Iris pigment epithelial cell (primary cell): ENCODE measurements around the gene MYEF2.

ENCODE experiments used
- DNase-seq: peaks from one replicate; pipeline ENCODE4 v3.0.0-alpha.2; 2011; ENCODE audit warnings: low read depth

The MYEF2 gene

GRCh38 chr15:48145923-48146322 is 32.2 kb downstream of the MYEF2 start:
- DNase-seq: peak; percentile 60

- DNase-seq: peak; percentile 78
Measured at GRCh38 chr15:48144889-48145288, 33.2 kb downstream of the MYEF2 start.

DNA sequence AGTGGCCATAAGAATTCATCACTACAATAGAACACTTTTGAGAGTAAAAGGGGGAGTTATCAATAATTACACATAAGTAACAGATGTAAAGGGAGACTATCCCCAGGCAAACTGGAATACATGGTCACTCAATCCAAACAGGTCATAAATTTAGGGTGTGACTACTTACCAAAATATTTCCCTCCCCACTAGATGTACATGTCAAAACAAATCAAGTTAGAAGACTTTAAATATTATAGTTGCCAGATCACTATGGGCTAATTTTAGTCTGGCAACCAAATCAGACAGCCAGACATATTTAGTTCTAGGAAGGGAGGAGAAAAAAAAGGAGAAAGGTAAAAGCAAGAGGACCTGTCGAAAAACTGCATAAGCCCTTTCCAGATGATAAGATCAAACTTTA is 34.2 kb downstream of the MYEF2 start:
- peak; percentile 43 for DNase-seq

DNA sequence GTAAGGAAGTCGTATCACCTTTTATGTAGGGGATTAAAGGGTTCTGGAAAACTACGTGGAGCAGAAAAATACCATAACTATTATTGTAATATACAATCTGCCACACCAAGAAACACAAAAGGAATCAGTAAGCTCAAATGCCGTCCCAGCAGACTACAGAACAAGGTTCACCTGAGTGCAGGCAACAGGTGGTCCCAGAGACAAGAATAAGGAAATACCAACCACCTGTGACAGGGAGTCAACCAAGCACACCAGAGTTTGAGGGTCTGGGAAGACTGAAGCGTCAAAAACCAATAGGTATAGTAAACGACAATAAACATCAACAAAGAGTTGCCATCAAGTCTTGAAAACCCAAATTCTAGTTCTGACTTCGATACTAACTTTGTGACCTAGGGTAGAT is 45.2 kb downstream of the MYEF2 start:
- DNase-seq: no peak

DNA sequence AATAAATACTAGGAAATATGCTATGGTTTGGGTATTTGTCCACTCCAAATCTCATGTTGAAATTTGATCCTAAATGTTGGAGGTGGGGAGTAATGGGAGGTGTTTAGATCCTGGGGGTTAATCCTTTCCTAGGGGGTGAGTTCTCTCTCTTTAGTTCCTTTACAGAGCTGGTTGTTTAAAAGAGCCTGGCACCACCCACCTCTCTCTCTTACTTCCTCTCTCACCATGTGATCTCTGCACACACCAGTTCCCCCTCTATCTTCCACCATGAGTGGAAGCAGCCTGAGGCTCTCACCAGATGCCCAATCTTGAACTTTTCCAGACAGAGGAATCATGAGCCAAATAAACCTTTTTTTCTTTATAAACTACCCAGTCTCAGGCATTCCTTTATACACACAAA is 46.8 kb downstream of the MYEF2 start:
- DNase-seq: no peak

- DNase-seq: no peak
Measured at GRCh38 chr15:48126667-48127355, 51.3 kb downstream of the MYEF2 start.

DNA sequence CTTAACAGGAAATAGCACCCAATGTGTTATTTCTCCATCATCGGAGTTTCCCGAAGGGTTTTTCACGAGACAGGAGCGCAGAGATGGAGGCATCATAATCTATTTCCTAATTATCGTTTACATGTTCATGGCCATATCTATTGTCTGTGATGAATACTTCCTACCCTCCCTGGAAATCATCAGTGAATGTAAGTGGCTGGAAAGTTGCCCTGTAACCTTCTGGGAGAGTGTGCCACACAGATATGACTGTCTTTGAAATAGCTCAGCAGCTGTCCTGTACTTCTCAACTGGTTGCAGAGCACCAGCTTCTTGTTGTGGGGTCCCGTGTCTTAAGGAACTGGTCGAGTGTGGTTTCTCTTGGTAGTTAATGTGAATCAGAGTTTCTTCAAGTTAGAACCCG is 56.2 kb downstream of the MYEF2 start:
- no peak for DNase-seq

DNA sequence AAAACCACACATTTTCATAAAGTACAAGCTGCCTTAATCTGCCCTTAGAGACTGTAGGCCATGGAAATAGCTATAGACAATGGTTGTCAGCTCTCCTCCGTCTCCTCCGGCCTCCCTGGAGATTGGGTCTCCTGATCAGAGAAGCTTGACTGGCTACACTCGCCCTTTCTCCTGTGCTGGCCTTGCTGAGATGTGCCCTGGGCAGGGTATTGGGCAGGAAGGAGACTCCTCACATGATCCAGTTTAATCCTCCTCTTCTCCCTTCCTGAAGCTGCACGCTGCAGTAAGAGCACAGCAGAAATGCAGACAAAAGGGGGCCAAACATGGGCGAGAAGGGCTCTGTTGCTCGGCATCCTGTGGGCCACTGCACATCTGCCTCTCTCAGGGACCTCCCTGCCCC is 57.4 kb downstream of the MYEF2 start, which contains the start of gene SLC24A5:
Gene SLC24A5 (plus strand): TSS at position 246 of the 400 bp plus-strand sequence. CDS start 55 bp downstream, at position 301.
- DNase-seq: no peak

DNA sequence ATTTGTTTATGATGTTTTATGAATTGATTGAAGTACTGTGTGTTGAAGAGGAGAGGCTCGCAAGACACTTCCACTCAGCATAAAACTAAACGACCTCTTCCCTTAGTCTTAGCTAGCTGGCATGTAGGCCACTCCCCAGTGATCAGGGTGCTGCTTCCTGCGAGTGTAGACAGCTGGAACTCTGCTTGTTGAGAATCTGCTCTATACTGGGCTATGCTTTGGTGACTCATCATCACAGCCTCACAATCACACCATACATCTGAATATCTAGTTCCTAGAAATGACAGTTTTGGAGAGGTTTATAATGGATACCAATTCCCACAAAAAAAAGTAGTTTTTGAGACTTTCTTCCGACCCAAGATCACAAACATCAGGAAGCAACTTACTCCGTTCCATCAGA is 58.8 kb downstream of the MYEF2 start:
- DNase-seq: peak; percentile 18

- DNase-seq: peak; percentile 54
Measured at GRCh38 chr15:48112242-48112641, 65.9 kb downstream of the MYEF2 start.

DNA sequence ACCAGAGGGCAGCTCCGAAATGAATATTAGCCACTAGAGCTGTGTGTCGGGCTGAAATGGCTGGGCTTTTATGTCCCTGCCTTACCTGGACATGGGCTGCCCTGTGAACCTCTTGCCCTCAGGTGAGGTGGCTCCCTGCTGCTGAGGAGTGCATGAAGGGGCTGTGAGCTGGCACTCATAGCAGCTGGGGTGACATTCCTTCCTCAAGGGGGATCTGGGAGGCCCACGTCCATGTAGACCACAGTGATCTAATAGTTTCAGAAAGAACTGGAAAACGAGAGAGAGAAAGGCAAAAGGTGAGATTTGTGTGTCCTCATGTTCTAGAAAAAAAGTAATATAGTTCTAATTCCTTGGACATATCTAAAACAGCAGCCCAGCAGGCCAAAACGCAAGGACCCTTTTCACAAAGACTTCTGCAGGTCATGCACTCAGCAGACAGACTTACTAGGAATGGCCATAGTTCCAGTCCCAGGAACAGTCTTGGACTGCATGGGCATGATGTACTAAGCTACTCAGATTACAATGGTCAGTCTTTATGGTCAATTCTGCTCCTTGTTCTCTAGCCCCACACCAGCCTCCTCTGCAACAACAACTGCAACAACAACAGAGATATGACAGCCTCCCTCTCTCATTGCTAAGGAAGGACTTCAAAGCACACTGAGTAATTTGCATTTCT is 68.1 kb downstream of the MYEF2 start:
- no peak for DNase-seq

DNA sequence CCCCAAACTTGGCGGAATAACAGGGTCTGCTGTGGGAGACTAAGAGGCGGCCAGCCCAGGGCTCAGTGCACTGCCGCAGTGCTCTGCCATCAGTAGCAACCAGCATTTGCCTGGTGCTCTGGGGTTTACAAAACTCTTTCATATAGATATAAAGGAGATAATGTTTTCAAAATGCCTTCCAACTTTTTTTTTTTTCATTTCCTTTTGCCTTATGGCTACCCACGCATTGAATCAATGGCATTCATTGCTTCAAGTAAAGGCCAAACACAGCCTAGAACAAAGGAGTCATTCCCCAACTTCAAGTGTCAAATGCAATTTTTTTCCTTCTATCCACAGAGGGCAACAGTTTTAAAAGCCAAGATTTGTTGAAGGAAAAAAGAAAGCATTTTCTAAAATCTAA is 68.9 kb downstream of the MYEF2 start:
- no peak for DNase-seq

DNA sequence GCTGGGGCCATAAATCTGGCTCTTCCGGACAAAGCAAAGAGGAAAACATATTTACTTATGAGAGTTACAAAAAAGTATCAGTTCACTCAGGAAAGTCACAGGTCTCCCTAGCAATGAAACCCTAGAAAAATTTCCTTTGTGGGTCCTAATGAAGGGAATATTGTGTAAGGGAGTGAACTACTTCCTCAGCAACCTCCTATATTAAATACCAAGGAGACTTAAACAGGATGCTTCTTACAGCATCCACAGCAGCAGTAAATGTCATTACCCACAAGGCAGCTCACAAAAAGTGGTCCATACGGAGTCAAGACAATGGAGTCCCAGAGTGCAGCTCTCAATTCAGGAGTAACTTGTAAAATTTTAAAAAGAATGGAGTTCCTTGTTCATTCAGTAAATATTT is 72.2 kb downstream of the MYEF2 start:
- DNase-seq: no peak

DNA sequence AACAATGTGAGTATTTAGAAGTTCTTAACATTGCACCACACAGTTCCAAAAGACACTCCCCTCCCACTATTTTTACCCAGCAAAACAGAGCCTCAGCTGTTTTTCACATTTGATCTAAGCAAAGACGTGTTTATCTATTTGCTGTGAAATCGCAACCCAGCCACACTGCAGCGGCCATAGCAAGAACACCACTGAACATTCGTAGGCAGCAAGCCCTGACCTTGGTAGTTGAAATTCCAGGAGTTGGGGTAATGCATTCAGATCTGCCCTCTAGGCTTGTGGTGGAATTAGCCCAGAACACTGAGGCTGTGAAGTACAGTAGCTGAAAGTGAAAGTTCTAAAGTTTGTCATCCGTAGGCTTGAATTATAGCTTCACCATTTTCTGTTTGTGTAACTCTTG is 74.4 kb downstream of the MYEF2 start:
- no peak for DNase-seq

DNA sequence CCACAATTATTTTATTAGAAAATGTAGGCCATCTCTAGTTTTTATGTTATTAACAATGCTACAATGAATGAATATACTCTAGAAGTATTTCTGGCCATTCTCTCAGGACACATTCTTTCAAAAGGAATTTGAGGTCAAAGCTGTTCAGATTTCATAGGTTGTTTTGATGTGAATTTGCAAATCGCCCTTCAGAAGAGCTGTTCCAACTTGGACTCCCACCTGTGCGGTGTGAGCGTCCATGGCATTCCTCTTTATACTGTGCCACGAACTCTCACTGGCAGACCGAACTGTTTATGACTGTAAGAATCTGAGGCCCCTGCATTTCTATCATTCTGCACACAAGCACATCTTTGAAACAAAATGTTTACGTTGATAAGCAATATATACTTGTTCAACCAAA is 75.9 kb downstream of the MYEF2 start:
- peak; percentile 56 for DNase-seq

DNA sequence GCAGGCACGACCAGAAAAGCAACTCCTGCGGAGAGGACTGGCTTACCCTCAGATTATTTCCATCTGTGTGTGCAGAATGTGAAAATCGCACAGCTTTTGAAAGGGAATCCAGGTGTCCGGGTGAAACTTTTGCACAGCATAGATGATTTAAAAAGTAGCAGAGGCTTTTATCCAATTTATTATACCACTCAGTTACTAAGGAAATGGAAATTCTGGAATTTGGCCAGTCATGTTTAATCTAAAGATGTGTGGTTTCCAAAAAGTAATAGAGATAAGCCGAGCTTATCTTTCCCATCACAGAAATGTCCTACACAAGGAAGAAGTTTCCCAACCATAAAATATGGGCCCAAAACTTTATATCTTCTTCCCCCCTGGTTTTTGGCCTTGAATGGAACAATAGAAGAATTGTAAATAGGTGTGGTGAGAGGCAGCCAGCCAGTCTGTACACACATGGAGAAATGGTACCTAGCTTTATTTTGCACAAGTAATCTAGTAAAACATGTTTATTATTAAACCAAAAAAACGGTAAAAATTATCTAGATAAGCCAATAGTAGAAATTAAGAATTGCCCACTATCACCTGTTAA is 76.6 kb downstream of the MYEF2 start:
- no peak for DNase-seq

GRCh38 chr15:48097264-48097663 is 80.8 kb downstream of the MYEF2 start:
- DNase-seq: no peak

GRCh38 chr15:48096813-48097212 is 81.3 kb downstream of the MYEF2 start:
- peak; percentile 92 for DNase-seq

DNA sequence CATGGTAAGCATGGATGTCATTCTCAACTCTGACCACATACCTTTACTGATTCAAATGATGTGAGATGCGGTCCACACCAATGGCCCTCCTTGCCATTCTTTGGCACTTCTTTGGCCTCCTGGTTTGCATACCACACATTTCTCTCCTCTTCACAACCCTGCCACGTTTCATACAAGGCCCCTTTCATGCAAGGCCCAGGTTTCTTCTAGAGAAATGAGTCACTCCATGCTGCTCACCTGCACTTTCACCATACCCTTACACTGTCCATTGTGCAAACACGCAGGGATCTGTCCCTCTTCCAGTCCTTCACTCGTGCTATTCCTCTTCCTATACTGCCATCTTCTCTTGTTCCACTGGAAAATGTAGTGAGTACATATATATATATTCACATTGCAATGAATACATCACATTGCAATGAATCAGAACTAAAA is 81.7 kb downstream of the MYEF2 start:
- DNase-seq: no peak

GRCh38 chr15:48091522-48091921 is 86.6 kb downstream of the MYEF2 start:
- DNase-seq: no peak

DNA sequence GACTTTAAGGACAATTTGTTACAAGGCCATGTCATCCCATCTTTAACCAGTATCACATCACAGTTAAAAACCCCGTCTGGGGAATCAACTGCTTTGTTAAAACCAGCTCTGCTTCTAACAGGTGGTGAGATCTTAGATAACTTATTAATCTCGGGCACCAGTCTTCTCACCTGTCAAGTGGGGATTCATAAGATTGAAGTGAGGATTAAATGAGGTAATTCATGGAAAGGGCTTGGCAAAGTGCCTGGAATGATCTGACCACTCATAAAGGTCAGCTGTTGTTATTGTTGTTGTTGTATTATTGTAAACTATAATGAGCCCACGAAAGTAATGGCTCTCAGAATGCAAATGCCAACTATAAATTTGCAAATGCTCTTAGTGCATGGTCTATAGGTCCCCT is 87.4 kb downstream of the MYEF2 start:
- no peak for DNase-seq

DNA sequence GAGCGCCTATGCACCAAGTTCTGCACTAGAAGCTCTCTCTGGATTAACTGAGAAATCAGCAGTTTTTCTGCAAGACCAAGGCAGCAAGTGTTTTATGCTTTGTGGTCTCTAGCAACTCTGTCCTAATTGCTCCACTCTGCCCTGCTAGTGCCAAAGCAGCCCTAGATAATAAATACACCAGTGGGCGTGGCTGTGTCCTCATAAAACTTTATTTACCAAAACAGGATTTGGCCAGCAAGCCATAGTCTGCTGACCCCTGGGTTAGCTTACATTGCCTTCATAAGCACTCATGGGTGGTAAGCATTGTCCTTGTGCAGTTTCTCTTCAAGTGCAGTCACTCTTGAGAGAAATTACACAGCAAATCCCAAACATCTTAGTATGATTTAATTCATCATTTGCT is 88.0 kb downstream of the MYEF2 start:
- no peak for DNase-seq

- no peak for DNase-seq
Measured at GRCh38 chr15:48089702-48090101, 88.4 kb downstream of the MYEF2 start.
